IPS-20b (cell line): Measurements from ENCODE around the gene SND1.
"Not testable (repeated sequence)": the region's sequence is repeated elsewhere in the genome, so short reads cannot be mapped to it uniquely, and the experiment has no call there.

Experiments used
- H3K27ac ChIP-seq: one replicate; pipeline ENCODE4 v1.5.1; 2013; ENCODE audit warnings: low read length
- H3K27me3 ChIP-seq: 2 replicates; pipeline ENCODE4 v1.6.1; 2013; ENCODE audit warnings: mild to moderate bottlenecking, low read length, inconsistent platforms; ENCODE audit not compliant: insufficient read depth
- H3K36me3 ChIP-seq: 2 replicates; pipeline ENCODE4 v1.6.1; 2013; ENCODE audit warnings: low read depth, mild to moderate bottlenecking, inconsistent platforms, low read length, moderate library complexity; ENCODE audit not compliant: insufficient read depth
- H3K4me1 ChIP-seq: 2 replicates; pipeline ENCODE4 v1.6.1; 2013; ENCODE audit warnings: mild to moderate bottlenecking, control low read depth, inconsistent platforms, low read length, moderate library complexity; ENCODE audit not compliant: insufficient read depth
- H3K4me3 ChIP-seq: 2 replicates; pipeline ENCODE4 v1.5.1; 2013; ENCODE audit warnings: mild to moderate bottlenecking, low read length, inconsistent platforms
- H3K9ac ChIP-seq: 2 replicates; pipeline ENCODE4 v1.6.1; 2013; ENCODE audit warnings: low read depth, mild to moderate bottlenecking, inconsistent platforms, low read length, moderate library complexity
- H3K9me3 ChIP-seq: 2 replicates; pipeline ENCODE4 v1.6.1; 2013; ENCODE audit warnings: mild to moderate bottlenecking, low read depth, low read length, inconsistent platforms; ENCODE audit not compliant: insufficient read depth

SND1 gene

GRCh38 chr7:127831318-127832219, 179.6 kb downstream of the SND1 start:
- H3K9me3 ChIP-seq: no peaks in the 10 kb centered on the region; the same call in 1 of the 2 replicates
- H3K36me3 ChIP-seq: no peaks in the 10 kb centered on the region
- no peak overlapping the region for H3K4me3 ChIP-seq
- H3K4me1 ChIP-seq: peaks cover 5% of the 10 kb centered on the region; the same call in 1 of the 2 replicates
- H3K27me3 ChIP-seq: no peaks in the 10 kb centered on the region
- H3K9ac ChIP-seq: no peak overlapping the region
- no peak overlapping the region for H3K27ac ChIP-seq

- H3K9ac ChIP-seq: no peak overlapping the region
- no peaks in the 10 kb centered on the region for H3K27me3 ChIP-seq
- peaks cover 5% of the 10 kb centered on the region; the same call in 1 of the 2 replicates for H3K4me1 ChIP-seq
- no peak overlapping the region for H3K4me3 ChIP-seq
- no peak overlapping the region for H3K27ac ChIP-seq
- H3K36me3 ChIP-seq: no peaks in the 10 kb centered on the region; the same call in 1 of the 2 replicates
- H3K9me3 ChIP-seq: peaks cover 10% of the 10 kb centered on the region
These were observed 180.6 kb downstream of the SND1 start for GRCh38 chr7:127832592-127832991.

DNA sequence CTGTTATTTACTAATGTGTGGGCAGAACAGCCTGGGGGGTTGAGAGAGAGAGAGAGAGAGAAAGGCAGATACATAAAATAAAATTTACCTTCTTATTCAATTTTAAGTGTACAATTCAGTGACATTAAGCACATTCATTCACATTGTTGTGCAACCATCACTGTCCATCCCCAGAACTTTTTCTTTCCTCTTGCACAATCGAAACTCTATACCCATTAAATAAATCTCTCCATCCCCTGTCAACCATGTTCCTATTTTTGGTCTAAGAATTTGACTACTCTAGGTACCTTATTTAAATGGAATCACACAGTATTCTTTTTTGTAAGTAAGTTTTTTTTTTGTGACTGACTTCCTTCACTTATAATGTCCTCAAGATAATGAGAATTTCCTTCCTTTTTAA, 181.6 kb downstream of the SND1 start:
- Histone ChIP-seq H3K36me3 (no peaks in the 10 kb centered on the region; the same call in 1 of the 2 replicates), H3K9ac (no peak overlapping the region), H3K9me3 (peaks cover 15% of the 10 kb centered on the region), H3K4me1 (peaks cover 4% of the 10 kb centered on the region; the same call in 1 of the 2 replicates), H3K27ac (no peak overlapping the region), H3K4me3 (no peak overlapping the region), H3K27me3 (no peaks in the 10 kb centered on the region)

GRCh38 chr7:127835679-127836078, 183.7 kb downstream of the SND1 start:
- no peak overlapping the region for H3K4me3 ChIP-seq
- no peak overlapping the region for H3K27ac ChIP-seq
- no peak overlapping the region for H3K9ac ChIP-seq
- no peaks in the 10 kb centered on the region; the same call in 1 of the 2 replicates for H3K36me3 ChIP-seq
- peaks cover 7% of the 10 kb centered on the region; the same call in 1 of the 2 replicates for H3K4me1 ChIP-seq
- H3K9me3 ChIP-seq: peaks cover 15% of the 10 kb centered on the region
- H3K27me3 ChIP-seq: no peaks in the 10 kb centered on the region

DNA sequence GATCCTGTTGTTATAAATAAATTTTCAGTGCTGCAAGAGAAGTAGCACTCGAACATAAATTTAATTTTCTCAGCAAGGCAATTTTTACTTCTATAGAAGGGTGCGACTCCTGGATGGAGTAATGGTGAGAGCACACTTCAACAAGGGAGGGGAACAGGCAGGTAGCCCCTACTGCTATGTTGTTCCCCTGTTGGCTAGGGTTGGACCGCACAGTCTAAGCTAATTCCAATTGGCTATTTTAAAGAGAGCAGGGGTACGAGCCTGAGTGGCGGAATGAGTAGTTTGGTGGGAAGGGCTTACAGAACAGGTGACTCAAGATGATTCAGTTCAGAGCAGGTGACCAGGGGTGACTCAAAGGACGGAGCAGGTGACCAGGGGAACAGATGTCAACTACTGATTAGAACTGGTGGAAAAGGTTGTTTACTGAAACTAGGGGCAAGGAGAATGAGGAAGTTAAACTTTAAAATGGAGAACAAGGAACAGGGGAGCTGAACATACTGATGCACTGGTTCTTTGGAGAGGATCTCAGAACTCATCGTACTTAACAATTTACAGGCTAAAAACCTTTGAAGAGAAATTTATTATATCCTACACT, 185.9 kb downstream of the SND1 start:
- H3K27ac ChIP-seq, H3K36me3 ChIP-seq, H3K27me3 ChIP-seq, H3K4me3 ChIP-seq, H3K9ac ChIP-seq: not testable (repeated sequence)
- H3K9me3 ChIP-seq: peaks cover 15% of the 10 kb centered on the region
- H3K4me1 ChIP-seq: peaks cover 11% of the 10 kb centered on the region; the same call in 1 of the 2 replicates

DNA sequence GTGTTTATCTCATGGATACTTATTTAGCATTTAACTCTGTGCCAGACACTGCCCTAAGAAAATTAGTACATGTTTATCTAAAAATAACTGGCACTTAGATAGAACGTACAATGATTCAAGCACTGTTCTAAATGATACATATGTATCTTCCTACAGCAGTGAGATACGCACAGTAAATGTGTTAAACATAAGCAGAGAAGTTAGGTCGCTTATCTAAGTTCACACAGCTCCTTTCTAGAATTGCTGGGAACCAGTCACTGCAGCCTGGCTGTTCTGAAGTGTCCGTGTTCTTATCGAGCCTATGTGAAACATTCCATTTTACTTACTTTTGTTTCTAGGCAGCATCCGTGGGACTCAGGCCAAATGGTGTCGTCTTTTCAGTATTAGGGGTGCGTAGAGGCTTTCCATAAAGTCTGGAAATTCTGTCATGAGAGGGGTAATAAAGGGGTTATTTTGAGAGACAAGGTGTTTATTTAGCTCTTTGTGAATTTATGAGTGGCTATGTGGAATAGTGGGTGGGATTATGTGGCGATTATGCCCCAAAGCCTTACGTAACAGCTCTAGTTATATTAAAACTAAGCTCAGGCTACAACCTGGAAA, 186.9 kb downstream of the SND1 start:
- Histone ChIP-seq H3K27ac (no peak overlapping the region), H3K4me1 (peaks cover 11% of the 10 kb centered on the region; the same call in 1 of the 2 replicates), H3K9ac (no peak overlapping the region), H3K27me3 (no peaks in the 10 kb centered on the region), H3K36me3 (peaks cover 12% of the 10 kb centered on the region; the same call in 1 of the 2 replicates), H3K9me3 (peaks cover 15% of the 10 kb centered on the region), H3K4me3 (no peak overlapping the region)

GRCh38 chr7:127840226-127840951, 188.4 kb downstream of the SND1 start:
- H3K27me3 ChIP-seq: no peaks in the 10 kb centered on the region
- no peak overlapping the region for H3K27ac ChIP-seq
- H3K4me3 ChIP-seq: no peak overlapping the region
- H3K4me1 ChIP-seq: peaks cover 11% of the 10 kb centered on the region
- no peak overlapping the region for H3K9ac ChIP-seq
- H3K36me3 ChIP-seq: peaks cover 26% of the 10 kb centered on the region; the same call in 1 of the 2 replicates
- H3K9me3 ChIP-seq: peaks cover 15% of the 10 kb centered on the region

- Histone ChIP-seq H3K4me1 (peaks cover 23% of the 10 kb centered on the region), H3K36me3 (peaks cover 37% of the 10 kb centered on the region; the same call in 1 of the 2 replicates), H3K27ac (no peak overlapping the region), H3K9me3 (no peaks in the 10 kb centered on the region), H3K27me3 (no peaks in the 10 kb centered on the region), H3K9ac (no peak overlapping the region), H3K4me3 (no peak overlapping the region)
These were observed 192.2 kb downstream of the SND1 start for GRCh38 chr7:127844165-127844564.

DNA sequence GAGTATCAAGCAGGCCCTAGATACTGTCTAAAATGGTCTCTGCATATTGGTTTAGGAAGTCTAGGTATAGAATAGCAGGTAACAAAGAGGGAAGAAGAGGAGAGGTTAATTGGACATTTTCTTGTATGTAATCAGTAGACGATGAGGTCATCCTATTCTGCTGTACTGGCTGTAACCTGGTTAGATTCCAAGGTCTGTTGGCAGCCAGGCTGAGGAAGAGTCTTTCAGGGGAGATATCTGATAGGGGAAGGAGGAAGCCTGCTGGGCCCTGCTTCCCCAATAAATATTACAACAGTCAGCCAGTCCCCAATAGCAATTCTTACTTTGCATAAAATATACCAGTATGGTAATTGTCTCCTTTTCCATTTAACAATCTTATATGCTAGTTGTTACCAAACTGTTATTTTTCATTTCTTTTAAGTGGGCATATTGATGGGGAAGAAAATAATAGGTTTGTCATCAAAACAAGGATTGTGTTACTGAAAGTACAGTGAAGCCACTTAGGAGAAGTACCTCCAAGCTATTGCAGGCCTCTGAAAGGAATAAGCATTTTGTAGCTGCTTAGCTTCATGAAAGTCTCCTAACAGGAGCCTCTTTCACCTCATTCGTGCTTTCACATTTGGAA, 192.8 kb downstream of the SND1 start:
- Histone ChIP-seq H3K4me3 (no peak overlapping the region), H3K9me3 (no peaks in the 10 kb centered on the region), H3K9ac (no peak overlapping the region), H3K36me3 (peaks cover 43% of the 10 kb centered on the region; the same call in 1 of the 2 replicates), H3K27ac (no peak overlapping the region), H3K4me1 (peaks cover 23% of the 10 kb centered on the region), H3K27me3 (no peaks in the 10 kb centered on the region)

GRCh38 chr7:127845522-127846214, 193.7 kb downstream of the SND1 start:
- H3K9me3 ChIP-seq: no peaks in the 10 kb centered on the region
- H3K9ac ChIP-seq: no peak overlapping the region
- H3K27ac ChIP-seq: no peak overlapping the region
- H3K4me1 ChIP-seq: peaks cover 16% of the 10 kb centered on the region
- H3K27me3 ChIP-seq: no peaks in the 10 kb centered on the region
- no peak overlapping the region for H3K4me3 ChIP-seq
- peaks cover 43% of the 10 kb centered on the region; the same call in 1 of the 2 replicates for H3K36me3 ChIP-seq
